ENCODE data around the gene KIAA0930. TPM values are rescaled to one million over a fixed set of nuclear protein-coding genes. Genes with fewer than 3 reads are reported as not detected.

KIAA0930 gene
- total RNA-seq, 1 donor from 2014 or later, result 89.2 TPM

GRCh38 chr22:45208993-45209838, 31.5 kb downstream of the KIAA0930 start:
- no peak overlapping the region for H3K4me3 ChIP-seq
- DNase-seq (no peak), ATAC-seq (no peak)
- no peak overlapping the region for H3K27ac ChIP-seq
- intact Hi-C loops (cut with DNase I), result no loop called here
- peaks cover 26% of the 10 kb centered on the region for H3K36me3 ChIP-seq
- TF ChIP-seq, protein P1, sequence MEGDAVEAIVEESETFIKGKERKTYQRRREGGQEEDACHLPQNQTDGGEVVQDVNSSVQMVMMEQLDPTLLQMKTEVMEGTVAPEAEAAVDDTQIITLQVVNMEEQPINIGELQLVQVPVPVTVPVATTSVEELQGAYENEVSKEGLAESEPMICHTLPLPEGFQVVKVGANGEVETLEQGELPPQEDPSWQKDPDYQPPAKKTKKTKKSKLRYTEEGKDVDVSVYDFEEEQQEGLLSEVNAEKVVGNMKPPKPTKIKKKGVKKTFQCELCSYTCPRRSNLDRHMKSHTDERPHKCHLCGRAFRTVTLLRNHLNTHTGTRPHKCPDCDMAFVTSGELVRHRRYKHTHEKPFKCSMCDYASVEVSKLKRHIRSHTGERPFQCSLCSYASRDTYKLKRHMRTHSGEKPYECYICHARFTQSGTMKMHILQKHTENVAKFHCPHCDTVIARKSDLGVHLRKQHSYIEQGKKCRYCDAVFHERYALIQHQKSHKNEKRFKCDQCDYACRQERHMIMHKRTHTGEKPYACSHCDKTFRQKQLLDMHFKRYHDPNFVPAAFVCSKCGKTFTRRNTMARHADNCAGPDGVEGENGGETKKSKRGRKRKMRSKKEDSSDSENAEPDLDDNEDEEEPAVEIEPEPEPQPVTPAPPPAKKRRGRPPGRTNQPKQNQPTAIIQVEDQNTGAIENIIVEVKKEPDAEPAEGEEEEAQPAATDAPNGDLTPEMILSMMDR (IDR thresholded peaks at IDR 0.05), result peak; percentile 56
- peaks cover 26% of the 10 kb centered on the region for H3K4me1 ChIP-seq
- H3K9me3 ChIP-seq, result no peaks in the 10 kb centered on the region
- H3K27me3 ChIP-seq (ENCODE audit: low read depth), result no peaks in the 10 kb centered on the region

GRCh38 chr22:45208696-45208992, 32.0 kb downstream of the KIAA0930 start:
- TF ChIP-seq, protein P1 (IDR thresholded peaks at IDR 0.05), result no peak

GRCh38 chr22:45207981-45208664, 32.6 kb downstream of the KIAA0930 start:
- DNase-seq (no peak), ATAC-seq (no peak)
- H3K9me3 ChIP-seq, result no peaks in the 10 kb centered on the region
- intact Hi-C loops (cut with DNase I), result no loop called here
- H3K27ac ChIP-seq, result no peak overlapping the region
- peaks cover 37% of the 10 kb centered on the region for H3K36me3 ChIP-seq
- H3K27me3 ChIP-seq (ENCODE audit: low read depth), result no peaks in the 10 kb centered on the region
- H3K4me3 ChIP-seq, result no peak overlapping the region
- TF ChIP-seq, protein P1 (IDR thresholded peaks at IDR 0.05), result no peak
- peaks cover 15% of the 10 kb centered on the region for H3K4me1 ChIP-seq

More at GRCh38 chr22:45208696-45208992, 32.0 kb downstream of the KIAA0930 start:
- Histone ChIP-seq H3K4me1 (peaks cover 20% of the 10 kb centered on the region), H3K9me3 (no peaks in the 10 kb centered on the region), H3K36me3 (peaks cover 31% of the 10 kb centered on the region), H3K27ac (no peak overlapping the region), H3K27me3 (ENCODE audit: low read depth) (no peaks in the 10 kb centered on the region), H3K4me3 (no peak overlapping the region)
- DNase-seq, result no peak
- intact Hi-C loops (cut with DNase I), result no loop called here
- ATAC-seq, result no peak

DNA sequence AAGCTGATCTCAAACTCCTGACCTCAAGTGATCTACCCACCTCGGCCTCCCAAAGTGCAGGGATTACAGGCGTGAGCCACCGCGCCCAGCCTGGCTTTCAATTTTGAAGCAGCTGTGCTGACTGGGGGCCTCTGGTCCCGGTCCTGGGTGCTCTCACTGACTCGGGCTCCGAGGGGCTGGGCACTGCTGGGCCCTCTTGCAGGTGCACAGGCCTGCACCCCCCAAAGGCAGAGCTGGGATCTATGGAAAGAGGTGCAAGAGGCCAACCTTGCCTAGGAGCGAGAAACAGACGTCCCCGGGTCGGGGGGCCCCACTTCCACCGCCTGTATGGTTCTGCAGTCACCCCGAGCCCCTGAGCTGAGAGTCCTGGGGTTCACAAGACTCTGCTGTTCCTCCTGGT, 33.2 kb downstream of the KIAA0930 start:
- Histone ChIP-seq H3K36me3 (peaks cover 43% of the 10 kb centered on the region), H3K4me3 (no peak overlapping the region), H3K27me3 (ENCODE audit: low read depth) (no peaks in the 10 kb centered on the region), H3K9me3 (no peaks in the 10 kb centered on the region), H3K4me1 (peaks cover 14% of the 10 kb centered on the region), H3K27ac (no peak overlapping the region)
- DNase-seq (no peak), ATAC-seq (no peak)
- TF ChIP-seq, protein P1 (IDR thresholded peaks at IDR 0.05), result no peak
- intact Hi-C loops (cut with DNase I), result no loop called here

- Histone ChIP-seq H3K36me3 (peaks cover 53% of the 10 kb centered on the region), H3K4me1 (peaks cover under 1% of the 10 kb centered on the region), H3K27ac (no peak overlapping the region), H3K27me3 (ENCODE audit: low read depth) (no peaks in the 10 kb centered on the region), H3K9me3 (no peaks in the 10 kb centered on the region), H3K4me3 (no peak overlapping the region)
- TF ChIP-seq, protein P1 (IDR thresholded peaks at IDR 0.05), result no peak
- intact Hi-C loops (cut with DNase I), result no loop called here
- ATAC-seq (no peak), DNase-seq (no peak)
Observed at GRCh38 chr22:45206233-45206632, 34.5 kb downstream of the KIAA0930 start.

All from lower lobe of right lung (tissue), 2 donors.